ENCODE results near the gene EIF2AK3. TPM values are rescaled to one million over a fixed set of nuclear protein-coding genes. Genes with fewer than 3 reads are reported as not detected.

The EIF2AK3 gene
- polyA plus RNA-seq, 1 of the 3 experiments (the other 2 are of a cell fraction), result 2.2 TPM

GRCh38 chr2:88654714-88655113 is 27.4 kb upstream of the EIF2AK3 start:
- Histone ChIP-seq H3K4me2 (no peak overlapping the region), H2AFZ (ENCODE audit: low read depth) (no peak overlapping the region), H3K9me2 (no peaks in the 10 kb centered on the region), H3K27me3 (ENCODE audit: insufficient read depth) (no peaks in the 10 kb centered on the region), H3K36me3 (replicated peaks in 1 of 2; ENCODE audit: control insufficient read depth in 1 of 2, insufficient read depth in 2 of 2, low read length in 1 of 2) (no peaks in the 10 kb centered on the region), H3K4me1 (ENCODE audit: control insufficient read depth in 1 of 2, insufficient read depth in 2 of 2, low read depth in 1 of 2, low read length in 1 of 2) (peaks cover 0 to 19% of the 10 kb centered on the region in 2 experiments; a peak in 2 of 4 replicates), H3K27ac (ENCODE audit: low read depth in 2 of 2, low read length in 1 of 2) (no peak overlapping the region), H3K4me3 (ENCODE audit: low read depth in 2 of 2, low read length in 1 of 2) (no peak overlapping the region), H3K9ac (no peak overlapping the region), H4K20me1 (ENCODE audit: insufficient read depth) (no peaks in the 10 kb centered on the region), H3K79me2 (ENCODE audit: insufficient read depth) (no peaks in the 10 kb centered on the region), H3K9me3 (no peaks in the 10 kb centered on the region), H3F3A (replicated peaks; ENCODE audit: insufficient read depth) (peaks cover 34% of the 10 kb centered on the region)
- DNase-seq, result no peak
- TF ChIP-seq USF1 (IDR thresholded peaks at IDR 0.05; ENCODE audit: borderline replicate concordance, low read depth) (no peak), MEF2A (IDR thresholded peaks at IDR 0.05; ENCODE audit: borderline replicate concordance, low read depth) (0 out of 2 replicates have a peak, but pooled peaks have one; percentile 30), JUND (IDR thresholded peaks at IDR 0.05) (peak; percentile 25; the same call in 1 of the 2 replicates), MXI1 (IDR thresholded peaks at IDR 0.05; ENCODE audit: low read depth, low read length) (no peak), PBX3 (IDR thresholded peaks at IDR 0.05) (peak; percentile 13; the same call in 1 of the 2 replicates), RCOR1 (IDR thresholded peaks at IDR 0.05; ENCODE audit: low read length) (no peak), FOSL2 (IDR thresholded peaks at IDR 0.05; ENCODE audit: borderline replicate concordance, low read depth) (peak; percentile 25; the same call in 1 of the 2 replicates), FOXJ3 (CRISPR knock-in tag; IDR thresholded peaks at IDR 0.05) (no peak)
- ChIA-PET POLR2A (no interaction called here), CTCF (interaction anchor here (3.1 kb wide), 1 partner anchor 16 kb away, joined by 19 read pairs; no protein-coding TSS in a partner anchor)
- 40% methylated on average over 2 of the region's 2 CpGs for WGBS (ENCODE audit: low lambda C conversion rate)

- H3K4me2 ChIP-seq, result no peak overlapping the region
- 83% methylated on average over 1 of the region's 1 CpG for WGBS (ENCODE audit: low lambda C conversion rate)
- H3K9me2 ChIP-seq, result no peaks in the 10 kb centered on the region
- ChIA-PET CTCF (interaction anchor here (1.5 to 2.7 kb wide), 2 partner anchors 20 to 61 kb away, joined by 9 to 10 read pairs; no protein-coding TSS in a partner anchor), POLR2A (no interaction called here)
- peaks cover 5% of the 10 kb centered on the region for H3F3A ChIP-seq (replicated peaks; ENCODE audit: insufficient read depth)
- H3K27me3 ChIP-seq (ENCODE audit: insufficient read depth), result no peaks in the 10 kb centered on the region
- H3K9me3 ChIP-seq, result no peaks in the 10 kb centered on the region
- no peak overlapping the region for H3K4me3 ChIP-seq (ENCODE audit: low read depth in 2 of 2, low read length in 1 of 2)
- TF ChIP-seq MXI1 (IDR thresholded peaks at IDR 0.05; ENCODE audit: low read depth, low read length), result no peak
- TF ChIP-seq RCOR1 (IDR thresholded peaks at IDR 0.05; ENCODE audit: low read length), result no peak
- TF ChIP-seq ZBTB33 (IDR thresholded peaks at IDR 0.05; ENCODE audit: borderline replicate concordance, low read depth), result no peak
- TF ChIP-seq SMC3 (IDR thresholded peaks at IDR 0.05; ENCODE audit: low read depth, low read length), result no peak
- no peak for TF ChIP-seq YY1 (IDR thresholded peaks at IDR 0.05; ENCODE audit: low read depth)
- no peak for TF ChIP-seq NFIC (IDR thresholded peaks at IDR 0.05; ENCODE audit: borderline replicate concordance)
- TF ChIP-seq USF2 (IDR thresholded peaks at IDR 0.05; ENCODE audit: borderline replicate concordance, low read depth, low read length), result no peak
- no peak for TF ChIP-seq TAF1 (IDR thresholded peaks at IDR 0.05; ENCODE audit: borderline replicate concordance, low read depth, low read length)
- no peak for TF ChIP-seq FOSL2 (IDR thresholded peaks at IDR 0.05; ENCODE audit: borderline replicate concordance, low read depth)
- no peak for TF ChIP-seq GABPA (IDR thresholded peaks at IDR 0.05; ENCODE audit: low read depth)
- TF ChIP-seq MAX (IDR thresholded peaks at IDR 0.05; ENCODE audit: low read depth), result no peak
- TF ChIP-seq RXRA (IDR thresholded peaks at IDR 0.05; ENCODE audit: borderline replicate concordance, low read depth), result no peak
- no peak for TF ChIP-seq POLR2AphosphoS5 (IDR thresholded peaks at IDR 0.05; ENCODE audit: low read depth, low read length)
- no peak for TF ChIP-seq GATA2 (CRISPR knock-in tag; IDR thresholded peaks at IDR 0.05)
- TF ChIP-seq EZH2phosphoT487 (IDR thresholded peaks at IDR 0.05; ENCODE audit: borderline replicate concordance, low read depth), result no peak
- no peak for TF ChIP-seq ELF1 (IDR thresholded peaks at IDR 0.05)
- H4K20me1 ChIP-seq (ENCODE audit: insufficient read depth), result no peaks in the 10 kb centered on the region
- no peaks in the 10 kb centered on the region for H3K36me3 ChIP-seq (replicated peaks in 1 of 2; ENCODE audit: control insufficient read depth in 1 of 2, insufficient read depth in 2 of 2, low read length in 1 of 2)
- H3K79me2 ChIP-seq (ENCODE audit: insufficient read depth), result no peaks in the 10 kb centered on the region
- H3K4me1 ChIP-seq (ENCODE audit: control insufficient read depth in 1 of 2, insufficient read depth in 2 of 2, low read depth in 1 of 2, low read length in 1 of 2), result peaks cover 0 to 5% of the 10 kb centered on the region in 2 experiments; a peak in 2 of 4 replicates
- no peak overlapping the region for H3K27ac ChIP-seq (ENCODE audit: low read depth in 2 of 2, low read length in 1 of 2)
- H3K9ac ChIP-seq, result no peak overlapping the region
- no peak for DNase-seq
- H2AFZ ChIP-seq (ENCODE audit: low read depth), result no peak overlapping the region
Measured at GRCh38 chr2:88651646-88652045, 24.4 kb upstream of the EIF2AK3 start.
